ENCODE results near the gene TBXAS1. TPM values are rescaled to one million over a fixed set of nuclear protein-coding genes. Genes with fewer than 3 reads are reported as not detected.

Gene TBXAS1
- total RNA-seq, 4 donors from 2014 or later, result 9.8 to 31.3 (median 13.5) TPM

DNA sequence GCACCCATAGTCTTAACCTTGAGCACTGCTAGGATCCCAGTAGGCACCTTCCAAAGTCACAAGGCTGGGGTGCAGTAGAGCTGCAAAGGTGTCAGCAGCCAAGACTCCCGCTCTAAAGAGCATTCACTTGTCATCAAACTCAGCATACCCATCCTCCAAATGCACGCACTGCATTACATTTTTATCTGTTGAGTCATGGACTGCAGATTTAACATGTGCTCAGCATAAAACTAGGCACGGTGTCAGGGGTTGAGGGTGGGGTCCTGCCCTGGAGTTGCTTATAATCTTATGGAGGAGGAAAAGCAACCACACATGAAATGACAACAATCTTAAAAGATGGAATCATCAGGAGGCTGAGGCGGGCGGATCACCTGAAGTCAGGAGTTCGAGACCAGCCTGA is 131.1 kb downstream of the TBXAS1 start:
- Histone ChIP-seq H3K36me3 (no peaks in the 10 kb centered on the region), H3K4me3 (no peak overlapping the region), H3K27ac (replicated peaks in 1 of 4) (no peak overlapping the region), H3K4me1 (no peaks in the 10 kb centered on the region), H3K27me3 (no peaks in the 10 kb centered on the region), H3K9me3 (no peaks in the 10 kb centered on the region)
- no peak for TF ChIP-seq POLR2A (IDR thresholded peaks at IDR 0.05; ENCODE audit: low read depth)
- no peak for TF ChIP-seq EP300 (IDR thresholded peaks at IDR 0.05)
- TF ChIP-seq, protein P1, sequence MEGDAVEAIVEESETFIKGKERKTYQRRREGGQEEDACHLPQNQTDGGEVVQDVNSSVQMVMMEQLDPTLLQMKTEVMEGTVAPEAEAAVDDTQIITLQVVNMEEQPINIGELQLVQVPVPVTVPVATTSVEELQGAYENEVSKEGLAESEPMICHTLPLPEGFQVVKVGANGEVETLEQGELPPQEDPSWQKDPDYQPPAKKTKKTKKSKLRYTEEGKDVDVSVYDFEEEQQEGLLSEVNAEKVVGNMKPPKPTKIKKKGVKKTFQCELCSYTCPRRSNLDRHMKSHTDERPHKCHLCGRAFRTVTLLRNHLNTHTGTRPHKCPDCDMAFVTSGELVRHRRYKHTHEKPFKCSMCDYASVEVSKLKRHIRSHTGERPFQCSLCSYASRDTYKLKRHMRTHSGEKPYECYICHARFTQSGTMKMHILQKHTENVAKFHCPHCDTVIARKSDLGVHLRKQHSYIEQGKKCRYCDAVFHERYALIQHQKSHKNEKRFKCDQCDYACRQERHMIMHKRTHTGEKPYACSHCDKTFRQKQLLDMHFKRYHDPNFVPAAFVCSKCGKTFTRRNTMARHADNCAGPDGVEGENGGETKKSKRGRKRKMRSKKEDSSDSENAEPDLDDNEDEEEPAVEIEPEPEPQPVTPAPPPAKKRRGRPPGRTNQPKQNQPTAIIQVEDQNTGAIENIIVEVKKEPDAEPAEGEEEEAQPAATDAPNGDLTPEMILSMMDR (IDR thresholded peaks at IDR 0.05), result no peak
- no peak for TF ChIP-seq POLR2AphosphoS5 (IDR thresholded peaks at IDR 0.05)
- 86% methylated on average over 6 of the region's 6 CpGs for WGBS
- intact Hi-C loops (cut with DNase I), result no loop called here
- no peak for DNase-seq (ENCODE audit: extremely low spot score)

DNA sequence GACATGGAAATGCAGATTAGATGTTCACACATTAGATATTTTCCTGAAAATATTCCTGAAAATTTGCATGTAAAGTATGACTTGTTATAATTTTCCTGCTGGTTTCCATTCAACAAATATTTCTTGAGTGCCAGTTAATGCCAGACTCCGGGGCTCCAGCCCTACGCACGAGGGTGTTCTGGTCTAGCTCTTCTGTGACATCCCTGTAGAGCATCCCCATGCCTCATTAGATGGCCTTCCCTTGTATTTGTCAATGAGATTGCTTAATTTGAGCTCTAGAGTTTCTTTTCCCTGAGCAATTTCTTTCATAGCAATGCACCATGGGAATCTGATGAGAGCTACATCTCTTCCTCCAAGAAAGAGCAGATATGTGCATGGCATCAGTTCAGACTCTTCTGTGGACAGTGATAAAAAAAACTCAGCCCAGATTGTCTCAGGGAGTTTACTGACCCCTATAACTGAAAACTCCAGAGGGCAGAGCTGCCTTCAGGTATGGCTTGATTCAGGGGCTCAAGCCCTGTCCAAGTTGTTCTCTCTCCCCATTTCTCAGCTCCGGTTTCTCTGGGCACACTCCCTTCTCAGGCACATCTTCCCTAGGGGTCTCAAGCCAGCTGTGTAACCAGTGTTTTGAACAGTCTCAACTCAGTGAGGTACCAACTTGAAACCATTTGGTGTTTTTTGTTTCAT is 137.0 kb downstream of the TBXAS1 start:
- no peaks in the 10 kb centered on the region for H3K27me3 ChIP-seq
- no peak overlapping the region for H3K4me3 ChIP-seq
- no peak for TF ChIP-seq POLR2AphosphoS5 (IDR thresholded peaks at IDR 0.05)
- TF ChIP-seq, protein P1 (IDR thresholded peaks at IDR 0.05), result no peak
- TF ChIP-seq POLR2A (IDR thresholded peaks at IDR 0.05; ENCODE audit: low read depth), result no peak
- no peak for TF ChIP-seq EP300 (IDR thresholded peaks at IDR 0.05)
- DNase-seq (ENCODE audit: extremely low spot score), result no peak
- H3K4me1 ChIP-seq, result peaks cover 0 to 12% (median 5%) of the 10 kb centered on the region in 4 donors
- H3K9me3 ChIP-seq, result no peaks in the 10 kb centered on the region
- H3K36me3 ChIP-seq, result no peaks in the 10 kb centered on the region
- intact Hi-C loops (cut with DNase I), result no loop called here
- 97% methylated on average over 4 of the region's 4 CpGs for WGBS
- no peak overlapping the region for H3K27ac ChIP-seq (replicated peaks in 1 of 4)

DNA sequence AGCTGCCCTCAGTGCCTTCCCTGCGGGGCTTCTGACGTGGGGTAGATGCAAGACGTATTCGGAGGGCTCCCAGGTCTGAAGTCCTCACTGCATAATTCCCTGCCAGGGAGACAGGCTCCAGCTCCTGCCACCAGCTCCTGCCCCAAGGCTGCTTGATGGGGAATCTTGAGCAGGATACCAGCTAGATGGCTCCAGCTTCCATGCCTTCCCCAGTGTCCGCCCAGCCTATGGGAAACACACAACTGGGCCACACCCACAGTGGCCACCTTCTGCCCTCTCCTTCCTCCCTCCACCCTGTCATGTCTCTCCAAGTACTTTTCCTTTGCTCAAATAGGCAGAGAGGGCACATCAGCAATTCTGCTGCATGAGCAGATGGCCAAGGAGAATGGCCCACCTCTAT is 137.9 kb downstream of the TBXAS1 start:
- no peak overlapping the region for H3K27ac ChIP-seq (replicated peaks in 1 of 4)
- TF ChIP-seq POLR2AphosphoS5 (IDR thresholded peaks at IDR 0.05), result no peak
- no peak for TF ChIP-seq POLR2A (IDR thresholded peaks at IDR 0.05; ENCODE audit: low read depth)
- TF ChIP-seq, protein P1 (IDR thresholded peaks at IDR 0.05), result no peak
- TF ChIP-seq EP300 (IDR thresholded peaks at IDR 0.05), result no peak
- no peaks in the 10 kb centered on the region for H3K27me3 ChIP-seq
- H3K4me3 ChIP-seq, result no peak overlapping the region
- no peak for DNase-seq (ENCODE audit: extremely low spot score)
- no peaks in the 10 kb centered on the region for H3K36me3 ChIP-seq
- H3K9me3 ChIP-seq, result no peaks in the 10 kb centered on the region
- peaks cover 0 to 14% (median 8%) of the 10 kb centered on the region in 4 donors for H3K4me1 ChIP-seq
- WGBS, result 86% methylated on average over 4 of the region's 5 CpGs
- intact Hi-C loops (cut with DNase I), result no loop called here

DNA sequence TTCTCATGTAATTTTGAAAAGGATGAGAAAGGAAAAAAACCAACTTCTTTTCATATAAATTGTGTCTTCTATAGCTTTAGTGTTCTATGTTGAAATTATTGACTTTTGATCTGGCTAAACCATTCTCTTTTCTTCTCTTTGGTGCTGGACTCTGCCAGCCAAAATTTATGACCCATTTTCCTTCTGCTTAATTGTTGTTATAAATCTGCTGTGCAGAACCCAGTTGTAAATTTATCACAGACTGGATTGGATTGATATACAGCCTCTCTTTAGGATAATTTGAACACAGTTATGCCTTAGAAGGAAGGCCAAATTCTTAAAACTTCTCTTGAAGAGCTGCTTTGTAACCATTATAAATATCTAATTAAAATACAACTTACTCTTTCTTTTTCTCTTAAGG is 139.9 kb downstream of the TBXAS1 start:
- no peak for DNase-seq (ENCODE audit: extremely low spot score)
- H3K4me1 ChIP-seq, result peaks cover 3 to 31% (median 23%) of the 10 kb centered on the region in 4 donors
- peak overlapping the region in 2 of 4 donors; percentile 8 to 41 for H3K27ac ChIP-seq (replicated peaks in 1 of 4)
- TF ChIP-seq POLR2AphosphoS5 (IDR thresholded peaks at IDR 0.05), result no peak
- TF ChIP-seq, protein P1 (IDR thresholded peaks at IDR 0.05), result no peak
- TF ChIP-seq EP300 (IDR thresholded peaks at IDR 0.05), result no peak
- TF ChIP-seq POLR2A (IDR thresholded peaks at IDR 0.05; ENCODE audit: low read depth), result no peak
- H3K36me3 ChIP-seq, result no peaks in the 10 kb centered on the region
- no peaks in the 10 kb centered on the region for H3K27me3 ChIP-seq
- no peaks in the 10 kb centered on the region for H3K9me3 ChIP-seq
- intact Hi-C loops (cut with DNase I), result no loop called here
- H3K4me3 ChIP-seq, result no peak overlapping the region

DNA sequence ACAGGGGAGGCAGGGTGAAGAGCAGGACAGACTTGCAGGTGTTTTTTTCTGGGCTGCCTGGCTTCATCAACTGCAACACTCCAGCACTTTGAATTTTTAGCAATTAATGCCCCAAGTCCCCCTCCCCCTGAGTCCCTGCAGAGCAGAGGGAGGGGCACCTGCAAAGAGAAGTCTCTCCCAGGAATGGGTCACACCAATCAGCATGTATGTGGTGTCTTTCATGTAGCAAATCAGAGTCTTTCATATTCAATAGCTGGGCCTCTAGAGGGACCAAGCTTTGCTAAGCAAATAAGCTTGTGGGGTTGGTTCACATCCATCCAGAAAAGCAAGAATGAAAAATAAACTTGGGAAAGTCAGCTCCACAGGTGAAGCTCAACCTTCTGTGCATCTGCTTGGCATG is 143.0 kb downstream of the TBXAS1 start:
- intact Hi-C loops (cut with DNase I), result no loop called here
- no peak for DNase-seq (ENCODE audit: extremely low spot score)
- Histone ChIP-seq H3K4me3 (no peak overlapping the region), H3K4me1 (peaks cover 3 to 46% (median 35%) of the 10 kb centered on the region in 4 donors), H3K27me3 (no peaks in the 10 kb centered on the region), H3K27ac (replicated peaks in 1 of 4) (no peak overlapping the region), H3K9me3 (no peaks in the 10 kb centered on the region), H3K36me3 (no peaks in the 10 kb centered on the region)
- no peak for TF ChIP-seq POLR2AphosphoS5 (IDR thresholded peaks at IDR 0.05)
- TF ChIP-seq EP300 (IDR thresholded peaks at IDR 0.05), result no peak
- no peak for TF ChIP-seq POLR2A (IDR thresholded peaks at IDR 0.05; ENCODE audit: low read depth)
- TF ChIP-seq, protein P1 (IDR thresholded peaks at IDR 0.05), result no peak

Measured in esophagus muscularis mucosa (tissue), 4 donors.